Naive thymus-derived CD8-positive, alpha-beta T cell (primary cell): Measurements from ENCODE around the gene TAF11L14. TPM values are rescaled to one million over a fixed set of nuclear protein-coding genes. Genes with fewer than 3 reads are reported as not detected.
"Not testable (repeated sequence)": the region's sequence is repeated elsewhere in the genome, so short reads cannot be mapped to it uniquely, and the experiment has no call there.

Experiments used
- ATAC-seq, 2 donors: fragments of 150-1000 bp; cut with Tn5 transposase in 1 of 2; sonication (Bioruptor Pico), chemical (Tn5 transposase) in 1 of 2; 1 replicate in 1 of 2; 2 replicates in 1 of 2; pipeline ENCODE4 v1.10.0; 2021; ENCODE audit warnings: mild to moderate bottlenecking in 2 of 2, moderate library complexity in 2 of 2
- POLR2A ChIA-PET: fragments of 350-600 bp; sonication (Branson Sonifier 250); formaldehyde crosslinking; loops from one replicate; lab custom pipeline; 2021; ENCODE audit warnings: antibody characterized with exemption; lab: Charles Lee
- DNase-seq, 10 donors: peaks; one replicate each; pipeline versions ENCODE4 v3.0.0 to v3.0.0-alpha.2; 2020 to 2022
- H3K27ac Mint-ChIP-seq, 10 donors: one replicate each; pipeline ENCODE4 v1.8.0; 2020 to 2022; ENCODE audit warnings: mild to moderate bottlenecking in 10 of 10, mixed read lengths in 10 of 10, moderate library complexity in 4 of 10, inconsistent platforms in 1 of 10
- H3K27me3 Mint-ChIP-seq, 5 donors: one replicate each; pipeline ENCODE4 v1.8.0; 2021 to 2022; ENCODE audit warnings: mixed read lengths in 5 of 5
- H3K36me3 Mint-ChIP-seq, 3 donors: one replicate each; pipeline ENCODE4 v1.8.0; 2020 to 2022; ENCODE audit warnings: mixed read lengths in 3 of 3, mild to moderate bottlenecking in 2 of 3, inconsistent platforms in 1 of 3
- H3K4me1 Mint-ChIP-seq, 4 donors: one replicate each; pipeline ENCODE4 v1.8.0; 2021 to 2022; ENCODE audit warnings: mixed read lengths in 4 of 4
- H3K4me3 Mint-ChIP-seq, 10 donors: one replicate each; pipeline ENCODE4 v1.8.0; 2020 to 2022; ENCODE audit warnings: mild to moderate bottlenecking in 10 of 10, mixed read lengths in 10 of 10, moderate library complexity in 6 of 10, inconsistent platforms in 1 of 10
- H3K9me3 Mint-ChIP-seq, 9 donors: one replicate each; pipeline ENCODE4 v1.8.0; 2020 to 2022; ENCODE audit warnings: mixed read lengths in 9 of 9, mild to moderate bottlenecking in 3 of 9, inconsistent platforms in 1 of 9, moderate library complexity in 1 of 9
- polyA plus RNA-seq, 3 donors: library from polyadenylated mRNA; unstranded; fragments of 300-500 nt; fragmentation: Illumina TruSeq; gene quantifications; one replicate each; pipeline ENCODE4 v1.2.3, GENCODE V29; 2021
- total RNA-seq, 8 experiments: library from RNA in 2 of 8; stranded (reverse) in 2 of 8; gene quantifications; one replicate each; pipeline ENCODE4 v1.2.3 and lab custom pipeline; 2021 to 2026

Gene TAF11L14
- total and polyA plus RNA-seq, 5 experiments from 2014 or later, result not detected

DNA sequence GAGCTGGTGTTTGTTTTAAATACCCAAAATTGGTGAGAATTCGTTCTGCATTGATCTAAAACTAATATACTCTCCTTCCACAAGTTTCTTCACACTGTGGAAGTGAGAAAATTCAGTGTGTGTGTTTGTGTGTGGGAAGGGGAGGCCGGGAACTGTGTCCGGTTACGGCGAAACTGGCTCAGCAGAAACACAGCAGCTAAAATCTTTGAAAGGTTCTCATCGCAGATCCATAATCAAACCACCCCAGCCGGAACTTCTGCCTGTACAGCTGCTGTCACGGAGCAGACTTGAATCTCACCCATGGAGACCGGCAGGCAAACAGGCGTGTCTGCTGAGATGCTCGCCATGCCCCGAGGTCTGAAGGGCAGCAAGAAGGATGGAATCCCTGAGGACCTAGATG, 2.5 kb upstream of the TAF11L14 start, which contains the start of gene TAF11L13:
TSS of gene TAF11L13 (plus strand) at position 301 of the 400 bp plus-strand sequence.
- POLR2A ChIA-PET, H3K4me3 Mint-ChIP-seq, H3K27me3 Mint-ChIP-seq, ATAC-seq, H3K4me1 Mint-ChIP-seq, DNase-seq, H3K36me3 Mint-ChIP-seq, H3K27ac Mint-ChIP-seq: not testable (repeated sequence)
- H3K9me3 Mint-ChIP-seq, result peaks cover 0 to 10% (median 4%) of the 10 kb centered on the region in 9 donors

DNA sequence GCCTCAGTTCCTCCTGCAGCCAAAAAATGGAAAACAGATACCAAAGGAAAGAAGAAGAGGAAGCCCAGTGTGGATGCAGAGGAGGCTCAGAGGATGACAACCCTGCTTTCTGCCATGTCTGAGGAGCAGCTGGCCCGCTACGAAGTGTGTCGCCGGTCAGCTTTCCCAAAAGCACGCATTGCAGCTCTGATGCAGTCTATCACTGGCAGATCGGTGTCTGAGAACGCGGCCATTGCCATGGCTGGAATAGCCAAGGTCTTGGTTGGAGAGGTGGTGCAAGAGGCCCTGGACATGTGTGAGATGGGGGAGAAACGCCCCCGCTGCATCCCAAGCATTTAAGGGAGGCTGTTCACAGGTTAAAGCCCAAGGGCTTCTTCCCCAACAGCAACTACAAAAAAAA, 15.0 kb downstream of the TAF11L14 start:
- H3K36me3 Mint-ChIP-seq, H3K4me1 Mint-ChIP-seq, DNase-seq, POLR2A ChIA-PET, H3K4me3 Mint-ChIP-seq, H3K27ac Mint-ChIP-seq, ATAC-seq, H3K27me3 Mint-ChIP-seq: not testable (repeated sequence)
- peaks cover 0 to 32% (median 14%) of the 10 kb centered on the region in 9 donors for H3K9me3 Mint-ChIP-seq

DNA sequence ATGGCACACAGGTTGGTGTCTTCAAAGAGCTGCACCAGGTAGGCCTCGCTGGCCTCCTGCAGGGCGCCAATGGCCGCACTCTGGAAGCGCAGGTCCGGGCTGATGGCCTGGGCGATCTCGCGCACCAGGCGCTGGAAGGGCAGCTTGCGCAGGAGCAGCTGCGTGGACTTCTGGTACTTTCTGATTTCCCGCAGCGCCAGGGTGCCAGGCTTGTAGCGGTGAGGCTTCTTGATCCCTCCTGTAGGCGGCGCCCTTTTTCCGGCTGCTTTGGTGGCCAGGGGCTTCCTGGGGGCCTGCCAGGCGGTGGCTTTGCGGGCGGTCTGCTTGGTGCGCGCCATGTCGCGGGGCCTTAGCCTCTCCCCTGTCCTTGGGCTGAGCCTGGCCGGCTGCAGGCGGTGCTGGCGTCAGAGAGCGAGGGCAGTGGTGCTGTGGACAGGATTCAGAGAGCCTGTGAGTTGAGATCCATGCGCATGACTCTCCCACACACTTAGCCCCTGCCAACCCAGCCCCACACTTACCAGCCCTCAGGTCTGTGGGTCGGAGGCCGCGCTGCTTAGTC, 21.0 kb downstream of the TAF11L14 start:
- H3K36me3 Mint-ChIP-seq, H3K27ac Mint-ChIP-seq, ATAC-seq, H3K4me3 Mint-ChIP-seq, H3K27me3 Mint-ChIP-seq, DNase-seq, POLR2A ChIA-PET, H3K4me1 Mint-ChIP-seq: not testable (repeated sequence)
- H3K9me3 Mint-ChIP-seq, result peaks cover 0 to 30% (median 17%) of the 10 kb centered on the region in 9 donors

DNA sequence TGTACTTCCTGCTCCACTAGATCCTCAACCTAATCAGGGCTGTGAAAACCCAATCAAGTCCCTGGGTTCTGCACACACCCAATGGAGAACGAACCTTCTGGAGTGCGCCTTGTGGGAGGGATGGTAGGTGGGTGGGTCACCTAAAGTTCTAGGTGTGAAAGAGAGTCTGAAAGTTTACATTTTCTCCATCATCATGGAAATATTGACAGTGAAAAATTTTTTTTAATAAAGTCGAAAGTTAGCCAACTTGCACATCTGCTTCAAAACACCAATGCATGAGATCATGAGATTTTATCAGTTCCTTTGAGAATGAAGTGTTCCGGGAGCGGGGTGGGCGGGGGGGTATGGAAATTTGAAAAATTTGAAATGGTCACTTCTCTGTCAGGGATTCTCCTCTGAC, 21.7 kb downstream of the TAF11L14 start:
- peaks cover 0 to 5% (median 0%) of the 10 kb centered on the region in 3 donors for H3K36me3 Mint-ChIP-seq

GRCh38 chr5:17663182-17663581, 28.9 kb downstream of the TAF11L14 start:
- H3K27ac Mint-ChIP-seq, result no peak overlapping the region
- no peak overlapping the region for H3K4me3 Mint-ChIP-seq
- no peak for ATAC-seq

More for the DNA sequence above, 21.7 kb downstream of the TAF11L14 start:
- Mint-ChIP-seq H3K27me3 (no peaks in the 10 kb centered on the region), H3K4me1 (no peaks in the 10 kb centered on the region), H3K4me3 (no peak overlapping the region), H3K27ac (no peak overlapping the region), H3K9me3 (peaks cover 0 to 30% (median 19%) of the 10 kb centered on the region in 9 donors)
- POLR2A ChIA-PET, result no interaction called here
- DNase-seq, result no peak
- no peak for ATAC-seq

DNA sequence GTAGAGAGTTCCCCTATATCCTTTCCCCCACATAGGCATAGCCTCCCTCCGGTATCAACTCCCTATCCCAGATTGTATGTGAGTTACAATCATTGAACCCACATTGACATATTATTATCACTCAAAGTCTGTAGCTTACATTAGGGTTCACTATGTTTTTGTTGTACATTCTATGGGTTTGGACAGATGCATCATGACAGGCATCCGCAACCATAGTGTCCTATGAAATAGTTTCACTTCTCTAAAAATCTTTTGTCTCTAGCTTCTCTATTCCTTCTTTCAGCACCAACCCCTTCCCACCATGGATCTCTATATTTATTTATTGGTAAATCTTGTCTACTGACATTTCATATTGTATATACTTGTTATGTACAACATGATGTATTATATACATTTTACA, 31.6 kb downstream of the TAF11L14 start:
- H3K9me3 Mint-ChIP-seq, result peaks cover 7 to 33% (median 16%) of the 10 kb centered on the region in 9 donors
- H3K4me1 Mint-ChIP-seq, result peaks cover 0 to 2% (median 0%) of the 10 kb centered on the region in 4 donors
- no peak for ATAC-seq
- H3K27ac Mint-ChIP-seq, result no peak overlapping the region
- no peak for DNase-seq
- no peaks in the 10 kb centered on the region for H3K27me3 Mint-ChIP-seq
- POLR2A ChIA-PET, result no interaction called here
- H3K36me3 Mint-ChIP-seq, result no peaks in the 10 kb centered on the region
- H3K4me3 Mint-ChIP-seq, result no peak overlapping the region

More at GRCh38 chr5:17663182-17663581, 28.9 kb downstream of the TAF11L14 start:
- Mint-ChIP-seq H3K9me3 (peaks cover 0 to 34% (median 17%) of the 10 kb centered on the region in 9 donors), H3K4me1 (peaks cover 0 to 2% (median 0%) of the 10 kb centered on the region in 4 donors), H3K36me3 (no peaks in the 10 kb centered on the region), H3K27me3 (no peaks in the 10 kb centered on the region)
- POLR2A ChIA-PET, result no interaction called here
- DNase-seq, result no peak

DNA sequence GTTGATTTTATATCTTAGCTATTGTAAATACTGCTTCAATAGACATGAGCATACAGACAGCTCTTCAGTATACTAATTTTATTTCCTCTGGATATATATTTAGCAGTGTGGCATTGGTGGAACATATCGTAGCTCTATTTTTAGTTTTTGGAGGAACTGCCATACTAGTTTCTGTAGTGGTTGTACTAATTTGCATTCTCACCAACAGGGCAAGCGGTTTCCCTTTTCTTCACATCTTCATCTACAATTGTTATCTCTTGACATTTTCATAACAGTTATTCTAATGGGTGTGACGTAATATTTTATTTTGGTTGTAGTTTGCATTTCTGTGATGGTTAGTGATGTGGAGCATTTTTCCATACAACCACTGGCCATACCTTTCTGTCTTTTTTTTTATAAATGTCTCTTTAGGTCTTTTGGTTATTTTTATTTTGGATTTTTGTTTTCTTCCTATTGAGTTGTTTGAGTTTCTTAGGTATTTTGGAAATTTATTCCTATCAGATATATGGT, 32.5 kb downstream of the TAF11L14 start:
- Mint-ChIP-seq H3K27ac (no peak overlapping the region), H3K4me1 (peaks cover 0 to 2% (median 0%) of the 10 kb centered on the region in 4 donors), H3K27me3 (peaks cover 0 to 1% (median 0%) of the 10 kb centered on the region in 5 donors), H3K36me3 (no peaks in the 10 kb centered on the region), H3K9me3 (peaks cover 4 to 32% (median 15%) of the 10 kb centered on the region in 9 donors), H3K4me3 (no peak overlapping the region)
- POLR2A ChIA-PET, result no interaction called here
- ATAC-seq (no peak), DNase-seq (no peak)

DNA sequence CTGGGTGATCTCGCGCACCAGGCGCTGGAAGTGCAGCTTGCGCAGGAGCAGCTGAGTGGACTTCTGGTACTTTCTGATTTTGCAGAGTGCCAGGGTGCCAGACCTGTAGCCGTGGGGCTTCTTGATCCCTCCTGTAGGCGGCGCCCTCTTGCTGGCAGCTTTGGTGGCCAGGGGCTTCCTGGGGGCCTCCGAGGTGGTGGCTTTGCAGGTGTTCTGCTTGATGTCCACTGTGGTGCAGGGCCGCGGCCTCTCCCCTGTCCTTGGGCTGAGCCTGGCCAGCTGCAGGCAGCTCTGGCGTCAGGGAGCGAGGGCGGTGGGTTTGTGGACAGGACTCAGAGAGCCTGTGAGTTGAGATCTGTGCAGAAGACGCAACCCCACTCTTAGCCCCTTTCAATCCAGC, 36.1 kb downstream of the TAF11L14 start:
- Mint-ChIP-seq H3K4me3 (no peak overlapping the region), H3K27ac (no peak overlapping the region), H3K36me3 (no peaks in the 10 kb centered on the region), H3K27me3 (peaks cover 0 to 1% (median 0%) of the 10 kb centered on the region in 5 donors), H3K4me1 (peaks cover 0 to 2% (median 0%) of the 10 kb centered on the region in 4 donors), H3K9me3 (peaks cover 2 to 37% (median 12%) of the 10 kb centered on the region in 9 donors)
- POLR2A ChIA-PET, result no interaction called here
- DNase-seq (no peak), ATAC-seq (no peak)

DNA sequence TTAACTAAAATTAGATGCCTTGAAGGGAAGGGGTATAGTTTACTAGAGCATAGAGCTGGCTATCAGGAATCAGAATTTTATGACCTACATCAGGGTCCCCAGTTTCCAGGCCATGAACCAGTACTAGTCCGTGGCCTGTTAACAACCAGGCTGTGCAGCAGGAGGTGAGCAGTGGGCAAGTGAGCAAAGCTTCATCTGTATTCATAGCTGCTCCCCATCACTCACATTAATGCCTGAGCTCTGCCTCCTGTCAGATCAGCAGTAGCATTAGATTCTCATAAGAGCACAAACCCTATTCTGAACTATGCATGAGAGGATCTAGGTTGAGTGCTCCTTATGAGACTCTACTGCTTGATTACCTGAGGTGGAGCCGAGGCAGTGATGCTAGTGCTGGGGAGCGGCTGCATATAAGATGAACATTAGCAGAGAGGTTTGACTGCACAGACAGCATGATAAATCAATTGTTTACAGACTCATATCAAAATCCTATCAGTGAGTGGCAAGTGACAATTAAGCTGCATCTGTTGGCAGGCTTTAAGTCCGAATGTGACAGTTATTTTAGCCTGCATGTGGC, 44.6 kb downstream of the TAF11L14 start:
- POLR2A ChIA-PET, result no interaction called here
- H3K9me3 Mint-ChIP-seq, result peaks cover 0 to 9% (median 2%) of the 10 kb centered on the region in 9 donors

DNA sequence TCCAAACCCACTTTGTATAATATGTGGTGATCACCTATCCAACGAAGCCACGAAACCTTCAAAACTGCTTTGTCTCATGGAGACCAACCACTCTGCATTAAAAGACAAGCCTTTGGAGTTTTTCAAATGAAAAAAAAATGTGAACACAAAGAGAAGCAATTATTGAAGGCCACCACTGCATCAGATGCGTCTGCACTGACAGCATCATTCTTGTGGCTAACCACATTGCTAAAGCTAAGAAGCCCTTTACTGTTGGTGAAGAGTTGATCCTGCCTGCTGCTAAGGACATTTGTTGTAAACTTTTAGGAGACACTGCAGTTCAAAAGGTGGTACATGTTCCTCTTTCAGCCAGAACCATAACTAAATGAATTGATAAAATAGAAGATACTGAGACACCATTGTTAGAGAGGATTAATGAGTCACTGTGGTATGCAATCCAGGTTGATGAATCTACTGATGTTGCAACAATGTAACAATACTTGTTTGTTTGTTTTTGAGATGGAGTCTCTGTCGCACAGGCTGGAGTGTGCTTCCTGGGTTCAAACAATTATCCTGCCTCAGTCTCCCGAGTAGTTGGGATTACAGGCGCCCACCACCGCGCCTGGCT, 45.4 kb downstream of the TAF11L14 start:
- ATAC-seq (no peak), DNase-seq (no peak)
- Mint-ChIP-seq H3K36me3 (no peaks in the 10 kb centered on the region), H3K4me1 (no peaks in the 10 kb centered on the region), H3K9me3 (peaks cover 0 to 9% (median 2%) of the 10 kb centered on the region in 9 donors), H3K27me3 (no peaks in the 10 kb centered on the region), H3K4me3 (no peak overlapping the region), H3K27ac (no peak overlapping the region)
- POLR2A ChIA-PET, result no interaction called here

More for the DNA sequence above, 44.6 kb downstream of the TAF11L14 start:
- H3K27ac Mint-ChIP-seq, result no peak overlapping the region
- H3K36me3 Mint-ChIP-seq, result no peaks in the 10 kb centered on the region
- ATAC-seq (no peak), DNase-seq (no peak)
- H3K4me1 Mint-ChIP-seq, result no peaks in the 10 kb centered on the region
- no peak overlapping the region for H3K4me3 Mint-ChIP-seq
- no peaks in the 10 kb centered on the region for H3K27me3 Mint-ChIP-seq

- Mint-ChIP-seq H3K9me3 (peaks cover 0 to 7% (median 0%) of the 10 kb centered on the region in 9 donors), H3K4me3 (no peak overlapping the region), H3K4me1 (no peaks in the 10 kb centered on the region), H3K36me3 (no peaks in the 10 kb centered on the region), H3K27me3 (no peaks in the 10 kb centered on the region), H3K27ac (no peak overlapping the region)
- ATAC-seq (no peak), DNase-seq (no peak)
- POLR2A ChIA-PET, result no interaction called here
Observed at GRCh38 chr5:17680737-17681136, 46.5 kb downstream of the TAF11L14 start.
